HG02943 (cell line): ENCODE data around the gene MYOM3.
"Not testable (repeated sequence)": the region's sequence is repeated elsewhere in the genome, so short reads cannot be mapped to it uniquely, and the experiment has no call there.

Experiments
- ATAC-seq: cut with Tn5 transposase; IDR thresholded peaks from one replicate; pipeline ENCODE4 v1.9.1; 2021; ENCODE audit warnings: mild to moderate bottlenecking, low read depth, moderate library complexity; ENCODE audit not compliant: unreplicated experiment

The MYOM3 gene

DNA sequence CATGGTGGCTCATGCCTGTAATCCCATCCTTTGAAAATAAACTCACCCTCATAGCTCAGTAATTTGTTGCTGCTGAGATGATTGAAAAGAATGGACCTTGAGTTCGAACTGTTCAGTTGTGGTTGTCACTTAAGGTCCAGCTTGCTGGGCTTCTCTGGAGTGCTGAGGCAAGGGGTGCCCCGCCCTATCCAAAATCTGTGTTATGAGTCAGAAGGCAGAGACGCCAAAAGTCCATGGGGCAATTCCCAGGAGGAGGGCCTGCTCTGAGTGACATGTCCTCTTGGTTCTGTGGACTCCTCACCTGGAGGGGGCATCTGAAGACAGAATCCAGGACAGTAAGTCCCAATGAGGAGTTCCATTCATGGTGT is 64.8 kb downstream of the MYOM3 start:
- ATAC-seq: no peak

- ATAC-seq: no peak
Observed at GRCh38 chr1:24045771-24046170, 66.2 kb downstream of the MYOM3 start.

DNA sequence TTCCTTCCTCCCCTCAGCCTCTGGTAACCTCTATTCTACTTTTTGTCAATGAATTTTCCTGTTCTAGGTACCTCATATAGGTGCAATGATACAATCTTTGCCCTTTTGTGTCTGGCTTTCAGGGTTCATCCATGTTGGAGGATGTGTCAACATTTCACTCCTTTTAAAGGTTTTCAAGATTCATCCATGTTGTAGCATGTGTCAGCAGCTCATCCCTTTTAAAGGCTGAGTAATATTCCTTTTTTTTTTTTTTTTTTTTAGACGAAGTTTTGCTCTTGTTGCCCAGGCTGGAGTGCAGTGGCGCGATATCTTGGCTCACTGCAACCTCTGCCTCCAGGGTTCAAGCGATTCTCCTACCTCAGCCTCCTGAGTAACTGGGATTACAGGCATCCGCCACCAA is 67.3 kb downstream of the MYOM3 start:
- ATAC-seq: not testable (repeated sequence)

GRCh38 chr1:24043345-24044032 is 68.4 kb downstream of the MYOM3 start:
- ATAC-seq: no peak

GRCh38 chr1:24042315-24042714 is 69.6 kb downstream of the MYOM3 start:
- no peak for ATAC-seq

- no peak for ATAC-seq
Observed at GRCh38 chr1:24036088-24036487, 75.8 kb downstream of the MYOM3 start.

- ATAC-seq: no peak
Observed at GRCh38 chr1:24032981-24033380, 79.0 kb downstream of the MYOM3 start.

DNA sequence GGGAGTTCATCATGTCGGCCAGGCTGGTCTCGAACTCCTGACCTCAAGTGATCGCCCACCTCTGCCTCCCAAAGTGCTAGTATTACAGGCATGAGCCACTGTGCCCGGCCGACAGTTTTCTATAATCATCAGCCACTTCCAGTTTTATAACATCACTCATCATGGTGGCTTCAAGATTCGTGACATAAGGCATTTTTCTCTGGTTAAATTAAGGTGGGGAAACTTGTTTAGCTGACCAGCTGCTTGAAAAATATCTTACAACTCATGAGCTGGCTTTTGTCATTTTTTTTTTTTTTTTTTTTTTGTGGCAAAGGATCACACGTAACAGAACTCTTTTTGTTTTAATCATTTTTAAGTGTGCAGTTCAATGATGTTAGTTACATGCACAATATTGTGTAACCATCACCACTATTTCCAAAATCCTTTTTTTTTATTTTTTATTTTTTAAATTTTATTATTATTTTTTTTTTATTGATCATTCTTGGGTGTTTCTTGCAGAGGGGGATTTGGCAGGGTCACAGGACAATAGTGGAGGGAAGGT is 80.9 kb downstream of the MYOM3 start:
- not testable (repeated sequence) for ATAC-seq

DNA sequence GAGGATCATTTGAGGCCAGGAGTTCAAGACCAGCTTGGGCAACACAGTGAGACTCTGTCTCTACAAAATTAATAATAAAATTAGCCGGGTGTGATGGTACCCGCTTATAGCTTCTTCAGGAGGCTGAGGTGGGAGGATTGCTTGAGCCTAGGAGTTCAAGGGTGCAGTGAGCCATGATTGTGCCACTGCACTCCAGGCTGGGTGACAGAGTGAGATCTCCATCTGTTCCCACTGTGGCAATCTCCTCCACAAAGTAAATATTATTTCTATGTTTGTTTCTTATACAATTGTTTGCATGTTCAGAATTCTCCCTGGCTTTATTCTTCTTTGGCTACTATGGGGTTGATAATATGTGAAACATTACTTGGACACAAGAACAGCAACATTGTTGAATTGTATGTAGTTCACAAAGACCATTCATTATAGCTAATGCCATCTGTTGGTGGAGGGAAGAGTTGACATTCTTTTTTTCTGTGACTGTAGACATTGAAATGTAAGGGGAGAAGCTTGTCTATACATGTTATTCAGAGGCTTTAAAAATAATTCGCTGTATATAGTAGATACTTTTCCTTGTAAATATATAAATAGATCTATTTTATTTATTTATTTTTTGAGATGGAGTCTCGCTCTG is 84.0 kb downstream of the MYOM3 start:
- no peak for ATAC-seq

DNA sequence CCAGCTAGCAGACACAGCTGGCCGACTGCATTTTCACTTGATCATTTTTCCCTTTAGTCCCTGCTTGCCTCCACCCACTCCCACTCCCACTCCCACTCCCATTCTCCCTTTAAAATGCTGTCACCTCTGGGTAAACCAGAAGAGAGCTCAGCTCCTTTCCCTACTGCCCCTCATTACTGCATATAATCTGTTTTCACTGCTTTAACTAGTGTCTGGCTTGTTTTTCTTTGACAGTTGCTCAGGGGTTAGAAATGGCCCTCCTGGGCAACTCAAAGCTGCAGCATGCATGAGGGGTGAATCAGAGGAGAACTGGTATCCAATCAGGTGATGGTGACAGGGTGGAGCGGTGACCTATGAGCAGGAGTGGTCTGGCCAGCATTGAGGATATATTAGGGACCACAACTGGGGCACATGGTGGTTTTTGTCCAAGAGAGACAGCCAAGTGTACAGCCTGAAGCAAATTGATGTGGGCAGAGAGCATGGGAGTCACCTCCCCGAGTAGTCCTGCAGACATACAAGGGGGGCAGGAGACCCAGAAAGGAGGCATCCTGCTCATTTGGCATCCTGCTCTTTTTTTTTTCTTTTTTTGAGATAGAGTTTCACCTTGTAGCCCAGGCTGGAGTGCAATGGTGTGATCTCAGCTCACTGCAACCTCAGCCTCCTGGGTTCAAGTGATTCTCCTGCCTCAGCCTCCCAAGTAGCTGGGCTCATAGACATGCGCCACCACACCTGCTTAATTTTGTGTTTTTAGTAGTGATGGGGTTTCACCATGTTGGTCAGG is 89.2 kb downstream of the MYOM3 start:
- ATAC-seq: no peak

- ATAC-seq: no peak
Observed at GRCh38 chr1:24021403-24022266, 90.3 kb downstream of the MYOM3 start.

DNA sequence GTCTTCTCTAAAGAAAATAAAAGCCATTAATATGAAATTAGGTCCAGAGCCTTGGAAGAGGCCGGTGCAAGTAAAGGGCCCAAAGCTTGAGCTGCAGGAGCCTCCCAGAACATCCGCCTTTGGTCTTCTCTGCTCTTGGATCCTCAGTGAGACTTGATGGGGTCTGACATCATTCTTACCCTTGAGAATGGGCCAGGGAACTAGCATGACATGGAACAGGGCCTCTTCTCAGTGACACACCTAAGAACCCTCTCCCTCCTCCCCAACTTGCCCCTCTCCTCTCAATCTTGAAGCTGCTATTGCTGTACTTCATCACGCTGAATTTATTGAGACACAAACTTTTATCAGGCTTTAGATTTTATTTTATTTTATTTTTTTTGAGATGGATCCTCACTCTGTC is 91.5 kb downstream of the MYOM3 start:
- no peak for ATAC-seq

DNA sequence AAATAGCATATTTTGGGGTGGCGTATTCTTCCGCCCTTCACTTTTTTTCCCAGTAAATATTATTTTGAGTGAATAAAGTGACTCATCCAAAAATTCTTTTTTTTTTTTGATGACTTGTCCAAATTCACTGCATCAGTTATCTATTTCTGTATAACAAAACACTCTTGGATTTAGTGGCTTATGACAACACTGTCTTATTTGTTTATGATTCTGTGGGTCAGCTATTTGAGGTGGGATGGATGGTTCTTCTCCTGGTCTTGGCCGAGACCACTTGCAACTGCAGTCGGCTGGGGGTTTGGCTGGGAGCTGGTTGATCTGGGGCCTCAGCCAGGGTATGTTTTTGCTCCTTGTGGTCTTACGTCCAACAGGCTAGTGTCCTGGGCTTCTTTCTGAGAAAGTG is 91.9 kb downstream of the MYOM3 start:
- ATAC-seq: no peak

DNA sequence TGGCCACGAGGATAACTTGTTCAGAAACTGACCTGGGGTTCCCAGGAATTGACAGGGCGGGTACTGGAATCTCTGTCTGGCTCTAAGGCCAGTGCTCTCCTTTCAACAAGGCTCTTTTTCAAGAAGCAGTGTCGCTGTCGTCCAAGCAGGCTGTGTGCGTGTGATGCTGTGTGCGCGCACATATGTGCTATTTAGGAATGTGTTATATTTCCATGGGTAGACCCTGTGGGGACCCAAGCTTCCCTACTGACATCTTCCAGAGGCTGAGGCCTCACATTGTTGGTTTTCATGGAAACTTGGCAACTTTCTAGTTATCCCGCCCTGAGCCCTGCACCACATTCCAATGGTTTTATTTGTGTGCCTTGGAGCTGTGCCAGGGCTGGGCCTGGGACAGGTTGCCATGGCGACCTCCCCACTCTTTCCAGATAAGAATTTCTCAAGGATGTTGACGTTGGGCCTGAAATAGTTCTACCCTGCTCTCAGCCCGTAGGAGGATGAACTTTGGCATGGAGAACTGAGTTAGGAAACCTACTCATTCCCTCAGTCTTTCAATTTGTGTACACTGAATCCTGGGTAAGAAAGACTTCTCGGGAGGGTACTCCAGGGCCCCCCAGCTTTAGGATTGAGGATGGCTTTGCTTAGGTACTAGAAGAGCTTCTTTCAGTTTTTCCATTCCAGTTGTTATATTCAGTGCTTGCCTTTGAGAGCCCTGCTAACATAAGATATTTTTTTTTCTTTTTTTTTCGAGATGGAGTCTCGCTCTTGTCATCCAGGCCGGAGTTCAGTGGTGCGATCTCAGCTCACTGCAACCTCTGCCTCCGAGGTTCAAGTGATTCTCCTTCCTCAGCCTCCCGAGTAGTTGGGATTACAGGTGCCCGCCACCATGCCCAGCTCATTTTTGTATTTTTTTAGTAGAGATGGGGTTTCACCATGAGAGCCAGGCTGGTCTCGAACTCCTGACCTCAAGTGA is 93.0 kb downstream of the MYOM3 start:
- no peak for ATAC-seq

DNA sequence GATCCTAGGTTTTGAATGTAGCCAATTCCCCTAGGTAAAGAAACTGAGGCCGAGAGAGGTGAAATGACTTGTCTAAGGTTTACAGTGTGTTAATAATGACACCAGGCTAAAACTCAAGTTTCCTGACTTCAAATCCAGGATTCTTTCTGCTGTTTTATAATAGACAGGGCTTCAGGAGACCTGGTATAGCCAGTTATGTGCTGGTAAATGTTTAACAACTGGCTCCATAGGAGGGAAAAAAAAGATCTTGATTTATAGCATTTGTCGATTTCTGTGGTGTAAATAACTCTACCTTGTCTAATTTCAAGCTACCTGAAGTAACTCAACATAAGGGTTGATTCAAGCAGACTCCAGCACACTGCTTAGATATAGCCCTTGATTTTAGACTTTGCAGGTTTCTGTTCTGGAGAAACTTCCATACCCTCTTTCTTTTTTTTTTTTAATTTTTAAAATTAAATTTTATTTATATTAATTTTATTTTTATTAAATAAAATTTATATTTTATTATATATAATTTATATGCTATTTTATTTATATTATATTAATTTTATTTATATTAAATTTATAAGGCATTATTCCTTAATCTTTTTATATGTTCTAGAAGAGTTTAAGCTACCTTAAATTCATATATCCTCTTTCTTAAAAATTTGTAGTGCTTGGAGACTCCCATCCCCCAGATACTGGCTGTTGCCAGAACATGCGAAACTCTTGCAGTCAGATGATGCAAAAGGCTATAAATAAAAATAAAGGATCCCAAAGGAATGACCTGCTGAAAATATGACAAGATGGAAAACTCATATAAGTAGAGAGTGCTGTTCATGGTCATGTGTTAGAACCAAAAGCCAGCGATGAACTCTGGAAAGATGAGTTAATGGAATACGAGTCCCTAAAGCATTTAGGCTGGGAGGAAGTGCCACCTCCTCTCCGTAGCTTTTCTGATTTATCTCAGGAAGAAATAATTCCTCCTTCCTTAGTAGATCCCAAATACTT is 96.4 kb downstream of the MYOM3 start:
- ATAC-seq: no peak

- ATAC-seq: not testable (repeated sequence)
Observed at GRCh38 chr1:24012878-24013277, 99.1 kb downstream of the MYOM3 start.

DNA sequence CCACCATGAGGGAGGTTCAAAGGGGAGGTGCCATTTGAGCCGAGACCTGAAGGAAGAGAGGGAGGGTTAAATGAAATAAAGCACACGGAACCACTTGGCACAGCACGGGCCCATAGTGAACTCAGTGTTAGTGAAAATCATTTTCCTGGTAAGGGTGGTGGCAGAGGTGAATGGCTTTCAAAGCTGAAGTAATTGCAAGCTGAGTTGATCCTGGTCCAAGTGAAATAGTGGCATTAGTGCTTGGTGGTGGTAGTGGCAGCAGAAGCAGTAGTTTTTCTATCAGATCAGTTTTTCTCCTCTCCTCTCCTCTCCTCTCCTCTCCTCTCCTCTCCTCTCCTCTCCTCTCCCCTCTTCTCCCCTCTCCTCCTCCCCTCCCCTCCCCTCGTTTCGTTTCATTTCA is 101.3 kb downstream of the MYOM3 start:
- ATAC-seq: no peak

- no peak for ATAC-seq
Observed at GRCh38 chr1:24009406-24009805, 102.5 kb downstream of the MYOM3 start.
